Transverse colon (tissue), 4 donors: ENCODE results near the gene NAP1L4. TPM values are rescaled to one million over a fixed set of nuclear protein-coding genes. Genes with fewer than 3 reads are reported as not detected.
A peak's percentile ranks its signal among the peaks of the same experiment; 100 is the strongest.

Experiments used
- DNase-seq: peaks from one replicate; pipeline ENCODE4 v3.0.0-alpha.2; 2019
- H3K27ac ChIP-seq, 4 donors: fragments of 200-600 bp; sonication (generic); 2 replicates each; pipeline ENCODE4 v1.5.1; 2016 to 2018; ENCODE audit warnings: inconsistent platforms in 4 of 4
- H3K27me3 ChIP-seq: fragments of 200-600 bp; sonication (generic); 2 replicates; pipeline ENCODE4 v1.5.1; 2017; ENCODE audit warnings: inconsistent platforms
- H3K36me3 ChIP-seq, 4 donors: fragments of 200-600 bp; sonication (generic); 2 replicates each; pipeline ENCODE4 v1.5.1; 2017 to 2019; ENCODE audit warnings: inconsistent platforms in 4 of 4
- H3K4me1 ChIP-seq, 4 donors: fragments of 200-600 bp; sonication (generic); 2 replicates each; pipeline ENCODE4 v1.5.1; 2017 to 2020; ENCODE audit warnings: inconsistent platforms in 4 of 4
- H3K4me3 ChIP-seq, 4 donors: fragments of 200-600 bp; sonication (generic); 1 replicate in 1 of 4; 2 replicates in 3 of 4; pipeline versions ENCODE4 v1.5.1 to v1.6.1; 2017 to 2019; ENCODE audit warnings: inconsistent platforms in 4 of 4
- H3K9me3 ChIP-seq, 2 donors: fragments of 200-600 bp; sonication (generic); 2 replicates each; pipeline ENCODE4 v1.5.1; 2017 to 2019; ENCODE audit warnings: inconsistent platforms in 2 of 2
- CTCF ChIP-seq, 5 experiments: fragments of 200-600 bp in 3 of 5; fragments of 450-650 bp in 2 of 5; sonication (generic) in 3 of 5; IDR thresholded peaks; 1 replicate in 2 of 5; 2 replicates in 3 of 5; pipeline ENCODE4 v1.5.1; 2016 to 2017; ENCODE audit warnings: antibody characterized with exemption in 5 of 5, inconsistent platforms in 3 of 5, mild to moderate bottlenecking in 2 of 5, moderate library complexity in 1 of 5
- EP300 ChIP-seq: sonication (generic); formaldehyde crosslinking; IDR thresholded peaks from one replicate; pipeline ENCODE4 v1.6.1; 2017; ENCODE audit warnings: antibody characterized with exemption, low read depth
- POLR2A ChIP-seq: fragments of 450-650 bp; IDR thresholded peaks from one replicate; pipeline ENCODE4 v1.6.1; 2016; ENCODE audit warnings: antibody characterized with exemption, mild to moderate bottlenecking, moderate library complexity
- POLR2AphosphoS5 ChIP-seq, 3 donors: sonication (generic); formaldehyde crosslinking; IDR thresholded peaks; one replicate each; pipeline ENCODE4 v1.6.1; 2016; ENCODE audit warnings: antibody characterized with exemption in 3 of 3
- WGBS, 2 donors: methylation state at CpG; one replicate each; pipeline ENCODE4 v1.1.5; 2018; ENCODE audit warnings: low coverage in 1 of 2; 5-methylcytosine and 5-hydroxymethylcytosine counted together
- in situ Hi-C, 4 donors: fragments of 200-750 bp; cut with MboI; loops; one replicate each; pipeline versions ENCODE4 v1.15.0 to v1.15.1; 2017; ENCODE audit warnings: low sequenced_read_pairs in 3 of 4, low pct_ligation_motif_present in 1 of 4, low pct_unique_long_range_greater_than_20kb in 1 of 4
- intact Hi-C: fragments of 100-400 bp; cut with DNase I; formaldehyde crosslinking; loops from one replicate; pipeline ENCODE4 v1.15.1; 2023; ENCODE audit warnings: low total_unique reads
- total RNA-seq, 4 donors: library from RNA; depleted of rRNA; stranded (reverse); fragments of >200 nt; gene quantifications; one replicate each; pipeline ENCODE4 v1.1.0, GENCODE V29; 2016

Gene NAP1L4
- total RNA-seq, 4 donors from 2014 or later = 63.6 to 140 (median 111) TPM

- no peak overlapping the region for H3K4me3 ChIP-seq
- no peaks in the 10 kb centered on the region for H3K27me3 ChIP-seq
- H3K9me3 ChIP-seq = no peaks in the 10 kb centered on the region
- no peaks in the 10 kb centered on the region for H3K36me3 ChIP-seq
- no peak overlapping the region for H3K27ac ChIP-seq
- no peak for TF ChIP-seq POLR2AphosphoS5 (IDR thresholded peaks at IDR 0.05)
- no peak for TF ChIP-seq CTCF (IDR thresholded peaks at IDR 0.05)
- no peak for TF ChIP-seq EP300
- no peak for TF ChIP-seq POLR2A
- DNase-seq = no peak
- in situ Hi-C loops = no loop called here
- intact Hi-C loops = no loop called here
- WGBS, 2 donors = 83% methylated on average over 18 of the region's 18 CpGs; no CpG with 5 or more reads in 1 of the 2 donors
- H3K4me1 ChIP-seq = peaks cover 18 to 37% (median 34%) of the 10 kb centered on the region in 4 donors
These were observed 77.5 kb downstream of the NAP1L4 start for GRCh38 chr11:2914455-2915195.

- in situ Hi-C loops = no loop called here
- no peak for TF ChIP-seq CTCF (IDR thresholded peaks at IDR 0.05)
- Histone ChIP-seq H3K4me1 (peaks cover 21 to 43% (median 35%) of the 10 kb centered on the region in 4 donors), H3K27ac (peak overlapping the region in 3 of 4 donors; percentile 89 to 94 (median 92)), H3K27me3 (no peaks in the 10 kb centered on the region), H3K36me3 (no peaks in the 10 kb centered on the region), H3K4me3 (no peak overlapping the region), H3K9me3 (no peaks in the 10 kb centered on the region)
- intact Hi-C loops = no loop called here
- no peak for DNase-seq
- WGBS, 2 donors = 52% methylated on average over 8 of the region's 9 CpGs; no CpG with 5 or more reads in 1 of the 2 donors
These were observed 78.4 kb downstream of the NAP1L4 start for GRCh38 chr11:2913776-2914175.

- Histone ChIP-seq H3K27me3 (no peaks in the 10 kb centered on the region), H3K9me3 (no peaks in the 10 kb centered on the region), H3K4me1 (peaks cover 21 to 43% (median 35%) of the 10 kb centered on the region in 4 donors), H3K27ac (peak overlapping the region; percentile 83 to 94 (median 90)), H3K36me3 (no peaks in the 10 kb centered on the region), H3K4me3 (peak overlapping the region in 1 of 4 donors; percentile 0)
- DNase-seq = no peak
- intact Hi-C loops (no loop called here), in situ Hi-C loops (no loop called here)
- 62% methylated on average over 10 of the region's 13 CpGs; no CpG with 5 or more reads in 1 of the 2 donors for WGBS, 2 donors
- TF ChIP-seq CTCF (IDR thresholded peaks at IDR 0.05) (no peak), EP300 (no peak), POLR2A (no peak), POLR2AphosphoS5 (IDR thresholded peaks at IDR 0.05) (no peak)
These were observed 79.1 kb downstream of the NAP1L4 start for GRCh38 chr11:2913019-2913431.

- TF ChIP-seq POLR2AphosphoS5 (IDR thresholded peaks at IDR 0.05) (peak; percentile 36 to 88 (median 85)), CTCF (IDR thresholded peaks at IDR 0.05) (peak in 1 of 5 experiments; percentile 16), POLR2A (peak; percentile 54), EP300 (peak; percentile 72)
- H3K4me3 ChIP-seq = no peak overlapping the region
- in situ Hi-C loops = no loop called here
- 70% methylated on average over 2 of the region's 5 CpGs; no CpG with 5 or more reads in 1 of the 2 donors for WGBS, 2 donors
- H3K27me3 ChIP-seq = no peaks in the 10 kb centered on the region
- H3K9me3 ChIP-seq = no peaks in the 10 kb centered on the region
- H3K27ac ChIP-seq = peak overlapping the region; percentile 88 to 94 (median 90)
- H3K36me3 ChIP-seq = no peaks in the 10 kb centered on the region
- peaks cover 21 to 43% (median 35%) of the 10 kb centered on the region in 4 donors for H3K4me1 ChIP-seq
- intact Hi-C loops = no loop called here
- peak; percentile 95 for DNase-seq
These were observed 79.6 kb downstream of the NAP1L4 start for GRCh38 chr11:2912498-2912897.
